Measurements from ENCODE around the gene IL31RA.

GRCh38 chr5:55897905-55898304, 46.7 kb downstream of the IL31RA start:
- TF ChIP-seq EZH2 (IDR thresholded peaks at IDR 0.05; ENCODE audit: low read depth, unreplicated experiment): no peak
- TF ChIP-seq POLR2AphosphoS5 (IDR thresholded peaks at IDR 0.05; ENCODE audit: low read depth): no peak
- no peak for TF ChIP-seq STAT1 (IDR thresholded peaks at IDR 0.05; ENCODE audit: unreplicated experiment)
- no peak for TF ChIP-seq CREB1 (CRISPR knock-in tag; IDR thresholded peaks at IDR 0.05; ENCODE audit: low read depth)
- TF ChIP-seq REST (IDR thresholded peaks at IDR 0.05; ENCODE audit: unreplicated experiment): no peak
- no peak for TF ChIP-seq CTCF (conservative IDR thresholded peaks at IDR 0.05; ENCODE audit: low read depth in 2 of 2)
- TF ChIP-seq EZH2phosphoT487 (IDR thresholded peaks at IDR 0.05; ENCODE audit: unreplicated experiment): no peak
